HepG2 (cell line): Measurements from ENCODE around the gene EPHX1. TPM values are rescaled to one million over a fixed set of nuclear protein-coding genes. Genes with fewer than 3 reads are reported as not detected.

Experiments
- ATAC-seq: fragments of 200-7000 bp; cut with Tn5 transposase; 3 replicates; pipeline ENCODE4 v1.9.1; 2020; ENCODE audit warnings: mild to moderate bottlenecking, moderate library complexity
- BruUV-seq: library from RNA; stranded (reverse); fragments of 400-500 nt; replicated peaks from 2 replicates; lab custom pipeline; 2021; lab: Mats Ljungman, UMichigan
- CTCF ChIA-PET: fragments of 300-600 bp; formaldehyde crosslinking; extraction: SDS; loops from one replicate; lab custom pipeline; 2021; ENCODE audit warnings: low total read pairs, inconsistent platforms, low intra/inter-chr PET ratio; lab: Yijun Ruan, JAX
- POLR2A ChIA-PET: fragments of 350-600 bp; sonication (Branson Sonifier 250); formaldehyde crosslinking; loops from one replicate; lab custom pipeline; 2020; ENCODE audit warnings: antibody characterized with exemption, inconsistent platforms; lab: Yijun Ruan, JAX
- DNase-seq: peaks from one replicate; pipeline ENCODE4 v3.0.0-alpha.2; 2015; ENCODE audit warnings: low spot score
- FAIRE-seq: peaks from 3 replicates; lab custom pipeline; 2011; peaks lifted over from hg19 to GRCh38; lab: Jason Lieb, UNC
- H2AFZ ChIP-seq: one replicate; pipeline ENCODE4 v1.6.1; 2011; ENCODE audit warnings: low read length, inconsistent platforms
- H3K27ac ChIP-seq: fragments of 300-600 bp; 3 replicates; pipeline ENCODE4 v1.8.0; 2011; ENCODE audit warnings: mixed run types, mild to moderate bottlenecking, mixed read lengths, low read length, inconsistent platforms; ENCODE audit not compliant: insufficient read depth; ENCODE audit errors: extremely low read length
- H3K27me3 ChIP-seq, 2 experiments: fragments of 200-600 bp in 1 of 2; 2 replicates in 1 of 2; 3 replicates in 1 of 2; pipeline versions ENCODE4 v1.6.0 to v1.8.0; 2011; ENCODE audit warnings: low read length in 2 of 2, mild to moderate bottlenecking in 2 of 2, moderate library complexity in 2 of 2, inconsistent platforms in 1 of 2; ENCODE audit not compliant: insufficient read depth in 2 of 2, control insufficient read depth in 1 of 2
- H3K36me3 ChIP-seq, 2 experiments: fragments of 200-600 bp in 1 of 2; replicated peaks in 1 of 2; 2 replicates in 1 of 2; 3 replicates in 1 of 2; pipeline versions ENCODE4 v1.5.1 to v1.8.0; 2011; ENCODE audit warnings: low read length in 2 of 2, inconsistent platforms in 1 of 2; ENCODE audit not compliant: insufficient read depth in 2 of 2, control insufficient read depth in 1 of 2
- H3K4me1 ChIP-seq: 2 replicates; pipeline ENCODE4 v1.5.1; 2012; ENCODE audit warnings: low read length, inconsistent platforms; ENCODE audit not compliant: insufficient read depth
- H3K4me2 ChIP-seq: 2 replicates; pipeline ENCODE4 v1.6.0; 2011; ENCODE audit warnings: low read depth, low read length, inconsistent platforms
- H3K4me3 ChIP-seq, 3 experiments: fragments of 200-600 bp in 1 of 3; sonication (generic), shearing (Covaris generic) in 1 of 3; replicated peaks in 1 of 3; 2 replicates each; pipeline ENCODE4 v1.5.1; 2011 to 2016; ENCODE audit warnings: low read length in 3 of 3, inconsistent platforms in 2 of 3, low read depth in 2 of 3, mild to moderate bottlenecking in 2 of 3, control low read depth in 1 of 3, mixed read lengths in 1 of 3; ENCODE audit not compliant: insufficient read depth in 1 of 3
- H3K79me2 ChIP-seq: one replicate; pipeline ENCODE4 v1.6.1; 2011; ENCODE audit warnings: low read length, inconsistent platforms; ENCODE audit not compliant: insufficient read depth
- H3K9ac ChIP-seq: 2 replicates; pipeline ENCODE4 v1.6.0; 2011; ENCODE audit warnings: mild to moderate bottlenecking, low read depth, low read length, inconsistent platforms; ENCODE audit not compliant: insufficient read depth
- H3K9me3 ChIP-seq: 2 replicates; pipeline ENCODE4 v1.5.1; 2012; ENCODE audit warnings: mild to moderate bottlenecking, low read length
- H4K20me1 ChIP-seq: 2 replicates; pipeline ENCODE4 v1.6.0; 2011; ENCODE audit warnings: inconsistent platforms, mild to moderate bottlenecking, low read length, moderate library complexity; ENCODE audit not compliant: insufficient read depth
- EP300 ChIP-seq, 3 experiments: sonication (generic) in 1 of 3; formaldehyde crosslinking in 1 of 3; IDR thresholded peaks; 2 replicates each; pipeline versions ENCODE4 v1.5.1 to v1.6.1; 2011 to 2020; ENCODE audit warnings: low read depth in 2 of 3, low read length in 2 of 3, borderline replicate concordance in 1 of 3, improper control_type of control experiment in 1 of 3, mild to moderate bottlenecking in 1 of 3, missing genetic modification reagents in 1 of 3, moderate library complexity in 1 of 3
- FOXA1 ChIP-seq, 2 experiments: fragments of 450-650 bp in 1 of 2; sonication (generic) in 1 of 2; formaldehyde crosslinking in 1 of 2; IDR thresholded peaks; 2 replicates each; pipeline versions ENCODE4 v1.4.0 to v1.6.1; 2016 to 2020; ENCODE audit warnings: missing genetic modification reagents in 1 of 2
- MZF1 ChIP-seq: sonication (generic); formaldehyde crosslinking; IDR thresholded peaks from 2 replicates; pipeline ENCODE4 v1.8.1; 2023; ENCODE audit warnings: mild to moderate bottlenecking, missing genetic modification reagents, borderline replicate concordance
- NR2F2 ChIP-seq: IDR thresholded peaks from 2 replicates; pipeline ENCODE4 v1.6.1; 2012; ENCODE audit warnings: low read depth, inconsistent platforms, borderline replicate concordance
- REST ChIP-seq, 2 experiments: IDR thresholded peaks; 2 replicates each; pipeline ENCODE4 v1.6.1; 2011 to 2012; ENCODE audit warnings: low read length in 2 of 2, borderline replicate concordance in 1 of 2, low read depth in 1 of 2, mild to moderate bottlenecking in 1 of 2, moderate library complexity in 1 of 2
- TBX2 ChIP-seq: sonication (generic); formaldehyde crosslinking; IDR thresholded peaks from 2 replicates; pipeline ENCODE4 v1.5.0; 2020; ENCODE audit warnings: missing genetic modification reagents, mild to moderate bottlenecking, borderline replicate concordance
- ZNF136 ChIP-seq: sonication (generic); formaldehyde crosslinking; IDR thresholded peaks from 2 replicates; pipeline ENCODE4 v1.8.1; 2022; ENCODE audit warnings: low read depth, mild to moderate bottlenecking, moderate library complexity, missing genetic modification reagents
- ZNF644 ChIP-seq: IDR thresholded peaks from 2 replicates; pipeline ENCODE4 v1.6.1; 2016; ENCODE audit warnings: low read depth
- ZNF788 ChIP-seq: sonication (generic); formaldehyde crosslinking; IDR thresholded peaks from 2 replicates; pipeline ENCODE4 v1.5.0; 2020; ENCODE audit warnings: mild to moderate bottlenecking, missing genetic modification reagents, borderline replicate concordance
- ZSCAN31 ChIP-seq: sonication (generic); formaldehyde crosslinking; IDR thresholded peaks from 2 replicates; pipeline ENCODE4 v1.5.0; 2020; ENCODE audit warnings: low read depth, mild to moderate bottlenecking, missing genetic modification reagents
- WGBS: methylation state at CpG from one replicate; pipeline ENCODE4 v1.1.6; 2017; ENCODE audit warnings: low lambda C conversion rate; 5-methylcytosine and 5-hydroxymethylcytosine counted together
- in situ Hi-C: cut with HindIII; loops from 2 replicates; pipeline ENCODE4 v1.10.0; 2017; ENCODE audit warnings: low pct_unique_long_range_greater_than_20kb; ENCODE audit not compliant: extremely low pct_ligation_motif_present
- intact Hi-C: fragments of 100-400 bp; cut with micrococcal nuclease; formaldehyde crosslinking; loops from one replicate; pipeline ENCODE4 v1.10.0; 2022; ENCODE audit not compliant: unreplicated experiment
- polyA plus RNA-seq, 8 experiments: library from polyadenylated mRNA; depleted of rRNA in 3 of 8; stranded (reverse) in 7 of 8; unstranded in 1 of 8; fragments of >200 nt; fragmentation: Illumina TruSeq in 4 of 8; extraction: Trizol in 4 of 8; gene quantifications; 2 replicates each; pipeline versions ENCODE4 v1.2.1 to v1.2.3, GENCODE V29; 2011 to 2016; ENCODE audit warnings: low read depth in 4 of 8, missing spikeins in 1 of 8, mixed read lengths in 1 of 8; ENCODE audit not compliant: insufficient read depth in 1 of 8
- total RNA-seq, 5 experiments: library from RNA; depleted of rRNA; stranded (reverse); fragments of >200 nt; fragmentation: Illumina TruSeq; extraction: Trizol; gene quantifications; 2 replicates each; pipeline ENCODE4 v1.2.3, GENCODE V29; 2016; ENCODE audit warnings: low read depth in 1 of 5
- TF ChIP-seq, protein P1 (sequence below): sonication (generic); formaldehyde crosslinking; IDR thresholded peaks from 2 replicates; pipeline ENCODE4 v1.8.1; 2023; ENCODE audit warnings: mild to moderate bottlenecking, moderate library complexity, missing genetic modification reagents
- TF ChIP-seq, protein P2 (sequence below): sonication (generic); formaldehyde crosslinking; IDR thresholded peaks from 2 replicates; pipeline ENCODE4 v1.4.0; 2020; ENCODE audit warnings: missing genetic modification reagents

The EPHX1 gene
- total and polyA plus RNA-seq, 2 of the 13 experiments (the other 11 are each of a cell fraction or from before 2014, with no cell fraction given): 27.7 to 36.5 TPM

DNA sequence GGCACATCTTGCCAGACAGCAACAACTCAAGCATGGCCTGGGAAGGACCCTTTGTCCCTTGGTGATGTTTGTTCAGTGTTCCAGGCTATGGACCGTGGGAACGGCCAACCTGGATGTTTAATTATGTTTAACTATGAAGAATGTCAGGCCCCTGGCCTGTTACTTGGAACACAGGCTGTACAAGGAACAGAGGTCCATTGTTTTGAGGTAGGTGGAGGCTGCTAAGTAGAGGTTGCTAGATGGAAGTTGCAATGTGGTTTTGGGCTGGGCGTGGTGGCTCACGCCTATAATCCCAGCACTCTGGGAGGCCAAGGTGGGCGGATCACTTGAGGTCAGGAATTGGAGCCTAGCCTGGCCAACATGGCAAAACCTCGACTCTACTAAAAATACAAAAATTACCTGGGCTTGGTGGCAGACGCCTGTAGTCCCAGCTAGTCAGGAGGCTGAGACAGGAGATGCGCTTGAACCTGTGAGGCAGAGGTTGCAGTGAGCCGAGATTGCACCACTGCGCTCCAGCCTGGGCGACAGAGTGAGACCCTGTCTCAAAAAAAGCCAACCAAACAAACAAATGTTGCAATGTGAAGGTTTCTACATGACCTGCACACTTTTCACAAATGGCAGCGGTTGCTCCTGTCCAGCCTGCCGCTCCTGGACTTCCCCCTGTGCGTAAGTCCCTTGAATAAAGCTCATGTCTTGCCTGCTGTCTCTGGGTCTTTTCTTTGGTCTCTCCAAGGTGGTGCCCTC, 81.5 kb downstream of the EPHX1 start:
- POLR2A ChIA-PET: interaction anchor here (2.1 to 3.7 kb wide), 2 partner anchors 10 to 33 kb away, joined by 7 to 28 read pairs; partner anchors contain the start of genes PYCR2 and TMEM63A
- CTCF ChIA-PET: no interaction called here
- Histone ChIP-seq H3K36me3 (no peaks in the 10 kb centered on the region), H3K4me3 (peak overlapping the region in 2 of 3 experiments; percentile 29 to 76; a peak in 3 of 6 replicates), H2AFZ (no peak overlapping the region), H3K27ac (peak overlapping the region; percentile 68), H3K4me1 (peaks cover 62% of the 10 kb centered on the region), H3K9ac (peak overlapping the region; percentile 45), H3K79me2 (no peaks in the 10 kb centered on the region), H3K4me2 (peak overlapping the region; percentile 83), H3K27me3 (no peaks in the 10 kb centered on the region; a peak in 1 of 5 replicates), H3K9me3 (no peaks in the 10 kb centered on the region), H4K20me1 (no peaks in the 10 kb centered on the region)
- intact Hi-C loops: no loop called here
- WGBS: 2% methylated on average over 11 of the region's 14 CpGs
- BruUV-seq: no TSS peak
- peak; percentile 45 for ATAC-seq
- in situ Hi-C loops: no loop called here
- FAIRE-seq: peak; percentile 36
- peak; percentile 91 for DNase-seq
- 0 out of 2 replicates have a peak, but pooled peaks have one; percentile 18 for TF ChIP-seq NR2F2
- TF ChIP-seq FOXA1 (IDR thresholded peaks at IDR 0.05): no peak
- TF ChIP-seq FOXA1 (CRISPR knock-in tag; IDR thresholded peaks at IDR 0.05): peak; percentile 55
- TF ChIP-seq ZNF136 (CRISPR knock-in tag): 0 out of 2 replicates have a peak, but pooled peaks have one; percentile 63
- TF ChIP-seq ZNF644 (CRISPR knock-in tag): 0 out of 2 replicates have a peak, but pooled peaks have one; percentile 18
- peak in 1 of 2 experiments; percentile 46; a peak in 1 of 4 replicates for TF ChIP-seq EP300 (IDR thresholded peaks at IDR 0.05; ENCODE audit: low read depth in 2 of 2, low read length in 2 of 2)
- TF ChIP-seq EP300 (CRISPR knock-in tag; IDR thresholded peaks at IDR 0.05; ENCODE audit: borderline replicate concordance): no peak
- TF ChIP-seq ZNF788 (CRISPR knock-in tag): peak; percentile 24; the same call in 1 of the 2 replicates
- TF ChIP-seq, protein P1, sequence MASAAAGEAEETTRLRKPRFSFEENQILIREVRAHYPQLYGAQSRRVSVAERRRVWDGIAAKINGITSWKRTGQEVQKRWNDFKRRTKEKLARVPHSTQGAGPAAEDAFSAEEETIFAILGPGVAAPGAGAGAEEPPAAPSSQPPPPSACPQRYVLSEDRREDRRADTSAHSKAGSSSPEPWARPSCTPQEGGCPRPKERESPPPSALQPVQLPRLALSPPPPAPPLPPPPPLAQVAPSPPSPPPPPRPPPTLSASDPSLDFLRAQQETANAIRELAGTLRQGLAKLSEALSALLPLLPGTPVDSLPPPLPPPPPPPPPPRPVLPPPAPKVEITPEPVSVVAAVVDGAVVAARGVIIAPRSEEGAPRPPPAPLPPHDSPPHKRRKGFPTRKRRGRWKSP (CRISPR knock-in tag): 0 out of 2 replicates have a peak, but pooled peaks have one; percentile 33
- 0 out of 2 replicates have a peak, but pooled peaks have one; percentile 49 for TF ChIP-seq ZSCAN31 (CRISPR knock-in tag)
- TF ChIP-seq REST (IDR thresholded peaks at IDR 0.05; ENCODE audit: borderline replicate concordance in 1 of 2, low read depth in 1 of 2, low read length in 2 of 2): no peak
- TF ChIP-seq, protein P2, sequence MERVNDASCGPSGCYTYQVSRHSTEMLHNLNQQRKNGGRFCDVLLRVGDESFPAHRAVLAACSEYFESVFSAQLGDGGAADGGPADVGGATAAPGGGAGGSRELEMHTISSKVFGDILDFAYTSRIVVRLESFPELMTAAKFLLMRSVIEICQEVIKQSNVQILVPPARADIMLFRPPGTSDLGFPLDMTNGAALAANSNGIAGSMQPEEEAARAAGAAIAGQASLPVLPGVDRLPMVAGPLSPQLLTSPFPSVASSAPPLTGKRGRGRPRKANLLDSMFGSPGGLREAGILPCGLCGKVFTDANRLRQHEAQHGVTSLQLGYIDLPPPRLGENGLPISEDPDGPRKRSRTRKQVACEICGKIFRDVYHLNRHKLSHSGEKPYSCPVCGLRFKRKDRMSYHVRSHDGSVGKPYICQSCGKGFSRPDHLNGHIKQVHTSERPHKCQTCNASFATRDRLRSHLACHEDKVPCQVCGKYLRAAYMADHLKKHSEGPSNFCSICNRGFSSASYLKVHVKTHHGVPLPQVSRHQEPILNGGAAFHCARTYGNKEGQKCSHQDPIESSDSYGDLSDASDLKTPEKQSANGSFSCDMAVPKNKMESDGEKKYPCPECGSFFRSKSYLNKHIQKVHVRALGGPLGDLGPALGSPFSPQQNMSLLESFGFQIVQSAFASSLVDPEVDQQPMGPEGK (CRISPR knock-in tag): 0 out of 2 replicates have a peak, but pooled peaks have one; percentile 19
- peak; percentile 42; the same call in 1 of the 2 replicates for TF ChIP-seq TBX2
- TF ChIP-seq MZF1 (CRISPR knock-in tag): no peak
